ENCODE data around the gene ANKHD1.
"Not testable (repeated sequence)": the region's sequence is repeated elsewhere in the genome, so short reads cannot be mapped to it uniquely, and the experiment has no call there.

The ANKHD1 gene

DNA sequence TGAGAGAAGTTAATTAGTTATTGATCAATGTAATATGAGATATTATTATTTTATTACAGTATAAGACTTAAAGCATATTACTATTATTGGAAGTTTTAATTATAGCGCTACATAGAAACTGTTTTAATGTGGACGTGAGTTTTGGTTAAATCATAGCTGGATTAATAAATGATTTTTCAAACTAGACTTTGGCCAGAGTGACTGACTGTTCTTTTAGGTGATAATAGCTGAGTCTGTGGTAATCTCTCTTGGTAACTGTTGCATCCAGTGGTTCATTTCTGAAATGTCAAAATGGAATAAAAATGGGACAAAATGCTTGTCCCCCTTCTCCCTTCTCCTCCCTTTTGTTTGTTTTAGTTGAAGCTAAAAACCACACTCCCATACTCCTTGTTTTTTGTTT is 28.1 kb downstream of the ANKHD1 start:
- POLR2A ChIA-PET: no interaction called here
- CTCF ChIA-PET: interaction anchor here (0.6 kb wide), 1 partner anchor 408 kb away, joined by 3 read pairs; no protein-coding TSS in a partner anchor
- no peak for DNase-seq (ENCODE audit: extremely low spot score)
- no peak for TF ChIP-seq ARNT (IDR thresholded peaks at IDR 0.05)

DNA sequence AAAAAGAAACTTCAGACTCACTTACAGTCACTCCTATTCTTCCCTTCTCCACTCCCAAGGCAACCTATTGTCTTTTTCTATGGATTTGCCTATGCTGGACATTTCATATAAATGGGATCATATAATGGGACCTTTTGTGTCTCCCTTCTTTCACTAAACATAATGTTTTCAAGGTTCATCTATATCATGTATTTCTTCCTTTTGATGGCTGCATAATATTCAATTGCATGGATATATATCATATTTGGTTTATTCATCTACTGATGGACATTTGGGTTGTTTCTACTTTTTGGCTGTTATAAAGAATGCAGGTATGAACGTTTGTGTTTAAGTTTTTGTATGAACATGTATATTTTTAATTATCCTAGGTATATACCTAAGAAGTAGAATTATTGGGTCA is 30.6 kb downstream of the ANKHD1 start:
- DNase-seq (ENCODE audit: extremely low spot score): no peak
- CTCF ChIA-PET: no interaction called here
- POLR2A ChIA-PET: no interaction called here
- TF ChIP-seq FOXA1 (IDR thresholded peaks at IDR 0.05) (no peak), NFRKB (IDR thresholded peaks at IDR 0.05) (no peak), HDGF (IDR thresholded peaks at IDR 0.05; ENCODE audit: borderline replicate concordance) (no peak), FOXK2 (IDR thresholded peaks at IDR 0.05) (no peak), SUZ12 (IDR thresholded peaks at IDR 0.05) (no peak), L3MBTL2 (conservative IDR thresholded peaks at IDR 0.05) (no peak), ARNT (IDR thresholded peaks at IDR 0.05) (no peak), ELF4 (IDR thresholded peaks at IDR 0.05) (no peak), CTBP1 (IDR thresholded peaks at IDR 0.05; ENCODE audit: borderline replicate concordance) (no peak), SP1 (IDR thresholded peaks at IDR 0.05) (no peak), BHLHE40 (IDR thresholded peaks at IDR 0.05; ENCODE audit: borderline replicate concordance) (no peak), TARDBP (IDR thresholded peaks at IDR 0.05) (no peak), ZNF384 (IDR thresholded peaks at IDR 0.05) (no peak), LEF1 (IDR thresholded peaks at IDR 0.05; ENCODE audit: borderline replicate concordance) (no peak), FOXM1 (IDR thresholded peaks at IDR 0.05; ENCODE audit: borderline replicate concordance) (no peak)
- TF ChIP-seq, protein P1, sequence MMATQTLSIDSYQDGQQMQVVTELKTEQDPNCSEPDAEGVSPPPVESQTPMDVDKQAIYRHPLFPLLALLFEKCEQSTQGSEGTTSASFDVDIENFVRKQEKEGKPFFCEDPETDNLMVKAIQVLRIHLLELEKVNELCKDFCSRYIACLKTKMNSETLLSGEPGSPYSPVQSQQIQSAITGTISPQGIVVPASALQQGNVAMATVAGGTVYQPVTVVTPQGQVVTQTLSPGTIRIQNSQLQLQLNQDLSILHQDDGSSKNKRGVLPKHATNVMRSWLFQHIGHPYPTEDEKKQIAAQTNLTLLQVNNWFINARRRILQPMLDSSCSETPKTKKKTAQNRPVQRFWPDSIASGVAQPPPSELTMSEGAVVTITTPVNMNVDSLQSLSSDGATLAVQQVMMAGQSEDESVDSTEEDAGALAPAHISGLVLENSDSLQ (IDR thresholded peaks at IDR 0.05): no peak

DNA sequence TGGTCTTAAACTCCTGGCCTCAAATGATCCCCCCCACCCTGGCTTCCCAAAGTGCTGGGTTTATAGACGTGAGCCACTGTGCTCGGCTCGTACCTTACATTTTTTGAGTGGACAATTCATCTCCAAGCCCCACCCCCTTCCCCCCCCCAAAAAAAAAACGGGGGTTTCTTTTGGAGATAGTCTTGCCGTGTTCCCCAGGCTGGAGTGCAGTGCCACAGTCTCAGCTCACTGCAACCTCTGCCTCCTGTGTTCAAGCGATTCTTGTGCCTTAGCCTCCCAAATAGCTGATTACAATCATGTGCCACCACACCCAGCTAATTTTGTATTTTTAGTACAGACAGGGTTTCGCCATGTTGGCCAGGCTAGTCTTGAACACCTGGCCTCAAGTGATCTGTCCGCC is 31.3 kb downstream of the ANKHD1 start:
- POLR2A ChIA-PET: no interaction called here
- CTCF ChIA-PET: interaction anchor here (0.6 kb wide), 1 partner anchor 16 kb away, joined by 4 read pairs; no protein-coding TSS in a partner anchor
- no peak for DNase-seq (ENCODE audit: extremely low spot score)
- TF ChIP-seq LEF1 (IDR thresholded peaks at IDR 0.05; ENCODE audit: borderline replicate concordance) (no peak), ZNF384 (IDR thresholded peaks at IDR 0.05) (no peak), CTBP1 (IDR thresholded peaks at IDR 0.05; ENCODE audit: borderline replicate concordance) (no peak), NFRKB (IDR thresholded peaks at IDR 0.05) (no peak), FOXM1 (IDR thresholded peaks at IDR 0.05; ENCODE audit: borderline replicate concordance) (no peak), SUZ12 (IDR thresholded peaks at IDR 0.05) (no peak)

DNA sequence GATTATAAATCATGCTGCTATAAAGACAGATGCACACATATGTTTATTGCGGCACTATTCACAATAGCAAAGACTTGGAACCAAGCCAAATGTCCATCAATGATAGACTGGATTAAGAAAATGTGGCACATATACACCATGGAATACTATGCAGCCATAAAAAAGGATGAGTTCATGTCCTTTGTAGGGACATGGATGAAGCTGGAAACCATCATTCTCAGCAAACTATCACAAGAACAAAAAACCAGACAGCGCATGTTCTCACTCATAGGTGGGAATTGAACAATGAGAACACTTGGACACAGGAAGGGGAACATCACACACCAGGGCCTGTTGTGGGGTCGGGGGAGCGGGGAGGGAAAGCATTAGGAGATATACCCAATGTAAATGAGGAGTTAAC is 55.7 kb downstream of the ANKHD1 start:
- DNase-seq (ENCODE audit: extremely low spot score); POLR2A ChIA-PET; CTCF ChIA-PET: not testable (repeated sequence)

DNA sequence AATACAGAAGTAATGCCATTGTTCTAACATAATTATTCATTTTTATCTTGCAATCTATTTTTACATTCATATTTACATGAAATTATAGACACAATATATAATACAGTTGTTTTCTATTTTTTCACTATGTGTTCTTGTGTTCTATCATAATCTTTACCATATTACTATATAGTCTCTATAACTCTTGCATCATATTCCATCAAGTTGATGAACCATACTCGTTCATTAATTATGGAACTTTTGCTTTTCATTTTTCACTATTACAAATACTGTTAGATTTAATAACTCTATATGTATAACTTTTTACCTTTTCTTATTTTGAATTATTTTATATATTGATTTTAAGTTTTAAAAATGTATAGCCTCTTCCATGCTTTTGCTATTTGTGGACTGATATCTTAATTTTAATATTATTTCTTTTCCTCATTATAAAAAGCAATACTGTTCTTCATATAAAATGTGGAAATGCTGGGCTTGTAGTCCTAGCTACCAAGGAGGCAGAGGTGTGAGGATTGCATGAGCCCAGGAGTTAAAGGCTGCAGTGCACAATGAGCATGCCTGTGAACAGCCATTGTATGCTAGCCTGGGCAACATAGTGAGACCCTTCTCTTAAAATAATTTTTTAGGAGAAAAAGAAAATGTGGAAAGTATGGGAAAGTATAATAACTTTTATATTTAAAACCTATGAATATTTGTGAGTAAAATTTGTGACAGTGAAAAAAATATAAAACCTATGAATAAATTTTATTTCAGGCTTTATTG is 65.5 kb downstream of the ANKHD1 start:
- DNase-seq (ENCODE audit: extremely low spot score): no peak
- POLR2A ChIA-PET: no interaction called here
- CTCF ChIA-PET: no interaction called here
- TF ChIP-seq L3MBTL2 (conservative IDR thresholded peaks at IDR 0.05) (no peak), LEF1 (IDR thresholded peaks at IDR 0.05; ENCODE audit: borderline replicate concordance) (no peak), HDGF (IDR thresholded peaks at IDR 0.05; ENCODE audit: borderline replicate concordance) (no peak), FOXM1 (IDR thresholded peaks at IDR 0.05; ENCODE audit: borderline replicate concordance) (no peak), SP1 (IDR thresholded peaks at IDR 0.05) (no peak)

DNA sequence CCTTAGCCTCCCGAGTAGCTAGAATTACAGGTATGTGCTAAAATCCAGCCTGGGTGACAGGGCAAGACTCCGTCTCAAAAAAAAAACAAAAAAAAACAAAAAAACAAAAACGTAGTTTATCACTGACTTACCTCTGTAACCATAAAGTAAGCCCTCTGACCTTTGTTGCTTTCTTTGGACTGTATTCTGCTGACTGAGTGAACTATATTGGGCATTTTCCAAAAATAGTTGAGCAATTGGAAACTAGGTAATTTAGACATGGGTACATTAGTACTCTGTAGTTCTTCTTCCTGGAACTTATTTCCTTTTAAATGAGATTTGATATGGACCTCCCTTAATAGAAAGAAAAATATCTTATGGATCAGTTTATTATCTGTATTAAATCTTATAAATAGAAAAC is 66.6 kb downstream of the ANKHD1 start:
- ChIA-PET POLR2A (no interaction called here), CTCF (no interaction called here)
- no peak for TF ChIP-seq NFRKB (IDR thresholded peaks at IDR 0.05)
- no peak for TF ChIP-seq FOXM1 (IDR thresholded peaks at IDR 0.05; ENCODE audit: borderline replicate concordance)
- no peak for TF ChIP-seq BHLHE40 (IDR thresholded peaks at IDR 0.05; ENCODE audit: borderline replicate concordance)
- no peak for TF ChIP-seq HDGF (IDR thresholded peaks at IDR 0.05; ENCODE audit: borderline replicate concordance)
- TF ChIP-seq TARDBP (IDR thresholded peaks at IDR 0.05): no peak
- TF ChIP-seq LEF1 (IDR thresholded peaks at IDR 0.05; ENCODE audit: borderline replicate concordance): no peak
- no peak for TF ChIP-seq ZNF384 (IDR thresholded peaks at IDR 0.05)
- TF ChIP-seq FOXA1 (IDR thresholded peaks at IDR 0.05): no peak
- TF ChIP-seq ARNT (IDR thresholded peaks at IDR 0.05): no peak
- TF ChIP-seq, protein P1 (IDR thresholded peaks at IDR 0.05): no peak
- TF ChIP-seq CTBP1 (IDR thresholded peaks at IDR 0.05; ENCODE audit: borderline replicate concordance): no peak
- TF ChIP-seq SP1 (IDR thresholded peaks at IDR 0.05): no peak
- no peak for TF ChIP-seq ELF4 (IDR thresholded peaks at IDR 0.05)
- TF ChIP-seq SUZ12 (IDR thresholded peaks at IDR 0.05): no peak
- TF ChIP-seq FOXK2 (IDR thresholded peaks at IDR 0.05): no peak
- TF ChIP-seq L3MBTL2 (conservative IDR thresholded peaks at IDR 0.05): no peak
- no peak for DNase-seq (ENCODE audit: extremely low spot score)

DNA sequence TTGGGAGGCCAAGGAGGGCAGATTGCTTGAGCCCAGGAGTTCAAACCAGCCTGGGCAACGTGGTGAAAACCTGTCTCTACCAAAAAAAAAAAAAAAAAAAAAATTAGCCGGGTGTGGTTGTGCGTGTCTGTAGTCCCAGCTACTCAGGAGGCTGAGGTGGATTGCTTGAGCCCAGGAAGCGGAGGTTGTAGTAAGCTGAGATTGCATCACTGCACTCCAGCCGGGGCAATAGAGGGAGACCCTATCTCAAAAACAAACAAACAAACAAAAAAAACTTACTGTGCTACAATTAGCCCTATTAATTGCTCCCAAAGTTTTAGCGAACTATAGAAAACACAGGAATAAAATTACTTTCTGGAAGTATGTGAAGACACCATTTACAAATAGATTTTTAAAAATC is 67.6 kb downstream of the ANKHD1 start:
- no peak for TF ChIP-seq L3MBTL2 (conservative IDR thresholded peaks at IDR 0.05)
- TF ChIP-seq CTBP1 (IDR thresholded peaks at IDR 0.05; ENCODE audit: borderline replicate concordance): no peak
- no peak for TF ChIP-seq SP1 (IDR thresholded peaks at IDR 0.05)
- no peak for TF ChIP-seq TARDBP (IDR thresholded peaks at IDR 0.05)
- no peak for TF ChIP-seq FOXM1 (IDR thresholded peaks at IDR 0.05; ENCODE audit: borderline replicate concordance)
- no peak for TF ChIP-seq ARNT (IDR thresholded peaks at IDR 0.05)
- no peak for TF ChIP-seq FOXK2 (IDR thresholded peaks at IDR 0.05)
- TF ChIP-seq ZNF384 (IDR thresholded peaks at IDR 0.05): no peak
- no peak for TF ChIP-seq HDGF (IDR thresholded peaks at IDR 0.05; ENCODE audit: borderline replicate concordance)
- TF ChIP-seq ELF4 (IDR thresholded peaks at IDR 0.05): no peak
- no peak for TF ChIP-seq NFRKB (IDR thresholded peaks at IDR 0.05)
- no peak for TF ChIP-seq LEF1 (IDR thresholded peaks at IDR 0.05; ENCODE audit: borderline replicate concordance)
- TF ChIP-seq, protein P1 (IDR thresholded peaks at IDR 0.05): no peak
- CTCF ChIA-PET: no interaction called here
- no peak for DNase-seq (ENCODE audit: extremely low spot score)
- POLR2A ChIA-PET: interaction anchor here (0.7 kb wide), 1 partner anchor 67 kb away, joined by 3 read pairs; the partner anchor contains the start of gene ANKHD1
